Measurements from ENCODE around the gene RAD51B.

- no peak for TF ChIP-seq EP300 (IDR thresholded peaks at IDR 0.05)
- no peak for TF ChIP-seq CTCF (IDR thresholded peaks at IDR 0.05)
Measured at GRCh38 chr14:68518166-68518565, 698.6 kb downstream of the RAD51B start.
